HG02870 (cell line): ENCODE data around the gene F11R.
"Not testable (repeated sequence)": the region's sequence is repeated elsewhere in the genome, so short reads cannot be mapped to it uniquely, and the experiment has no call there.

Experiments
- ATAC-seq: cut with Tn5 transposase; IDR thresholded peaks from one replicate; pipeline ENCODE4 v1.9.1; 2021; ENCODE audit warnings: mild to moderate bottlenecking, moderate library complexity; ENCODE audit not compliant: unreplicated experiment

Gene F11R

DNA sequence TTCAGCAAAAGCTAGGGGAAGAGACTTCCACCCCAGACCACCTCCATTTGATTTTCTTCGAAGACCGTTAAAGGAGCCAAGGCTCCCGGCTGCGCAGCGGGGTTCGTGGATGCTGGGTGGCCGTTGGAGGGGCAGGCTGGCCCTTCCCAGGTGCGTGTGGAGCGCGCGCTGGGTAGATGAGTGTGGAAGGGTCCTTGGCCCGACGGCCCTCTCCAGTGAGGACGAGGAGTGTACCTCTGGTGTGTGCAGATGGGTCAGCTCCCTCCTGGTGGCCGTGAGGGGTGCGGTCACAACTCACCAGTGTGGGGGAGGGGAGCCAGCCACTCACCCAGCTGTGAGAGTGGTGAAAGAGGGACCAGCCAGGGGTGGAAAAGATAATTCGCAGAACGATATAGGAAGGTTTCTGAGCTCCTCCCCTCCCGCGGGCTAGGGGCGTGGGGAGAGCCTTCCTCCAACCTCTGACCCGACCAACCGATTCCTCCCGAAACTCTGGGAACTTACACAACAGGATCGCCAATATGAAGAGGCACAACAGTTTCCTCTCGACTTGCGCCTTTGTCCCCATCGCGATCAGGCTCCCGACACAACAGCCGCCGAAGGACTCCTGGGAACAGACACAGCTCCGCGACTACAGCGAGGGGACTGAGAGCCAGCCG is at the start of gene F11R:
F11R (minus strand) TSS at position 644 of the 656 bp plus-strand sequence; CDS start at position 565, 79 bp downstream.
- ATAC-seq: peak; percentile 35

GRCh38 chr1:161069731-161070270 is 48.8 kb upstream of the F11R start, which contains the start of gene ARHGAP30:
Gene ARHGAP30, minus strand, starts transcription at chr1:161069891. Its CDS starts 267 bp downstream, at chr1:161069624.
- ATAC-seq: peak; percentile 84

GRCh38 chr1:161069241-161069640 is 48.3 kb upstream of the F11R start:
- ATAC-seq: no peak

DNA sequence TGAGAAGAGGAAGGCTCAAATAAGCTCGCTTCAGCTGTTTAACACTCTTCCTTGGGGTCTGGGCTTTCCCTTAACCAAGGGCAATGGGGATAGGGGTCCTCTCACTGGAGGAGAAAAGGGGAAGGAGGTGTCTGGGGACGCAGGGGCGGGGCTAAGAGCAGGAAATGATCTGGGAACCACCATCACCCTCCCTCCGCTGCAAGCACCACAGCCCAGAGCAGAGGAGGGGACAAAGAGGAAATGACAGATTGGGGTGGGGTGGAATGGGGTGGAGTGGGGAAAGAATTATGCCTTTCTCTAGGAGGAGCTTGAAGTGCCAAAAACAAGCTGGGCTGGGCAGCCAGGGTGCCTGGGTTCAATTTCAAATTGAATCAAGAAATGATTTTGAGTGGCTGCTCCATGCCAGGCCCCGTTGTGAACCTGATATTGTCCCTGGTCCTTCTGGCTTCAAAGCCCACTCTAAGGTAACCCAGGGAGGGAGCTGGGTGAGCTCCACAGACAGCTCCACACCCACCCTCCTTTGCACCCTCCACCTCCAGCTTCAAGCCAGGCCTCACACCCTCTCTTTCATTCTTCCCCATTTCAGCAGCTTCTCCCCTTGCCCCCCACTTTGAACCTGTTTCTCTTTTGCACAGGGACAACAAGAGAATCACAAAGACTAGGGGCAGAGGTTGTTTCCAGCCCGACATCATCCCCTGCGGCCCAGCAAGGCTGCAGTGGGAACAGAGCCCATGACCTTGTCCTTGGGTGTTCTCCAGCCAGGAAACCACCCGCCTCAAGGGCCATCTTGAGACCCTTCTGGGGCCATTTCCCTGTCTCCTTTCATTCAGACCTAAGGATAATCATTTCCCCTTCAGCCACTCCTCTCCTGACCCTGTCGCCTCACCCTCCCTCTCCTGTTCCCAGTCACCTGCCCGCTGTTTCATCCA is 47.6 kb upstream of the F11R start:
- ATAC-seq: peak; percentile 56

GRCh38 chr1:161066694-161067093 is 45.7 kb upstream of the F11R start:
- ATAC-seq: no peak

GRCh38 chr1:161065681-161066080 is 44.7 kb upstream of the F11R start:
- ATAC-seq: not testable (repeated sequence)

DNA sequence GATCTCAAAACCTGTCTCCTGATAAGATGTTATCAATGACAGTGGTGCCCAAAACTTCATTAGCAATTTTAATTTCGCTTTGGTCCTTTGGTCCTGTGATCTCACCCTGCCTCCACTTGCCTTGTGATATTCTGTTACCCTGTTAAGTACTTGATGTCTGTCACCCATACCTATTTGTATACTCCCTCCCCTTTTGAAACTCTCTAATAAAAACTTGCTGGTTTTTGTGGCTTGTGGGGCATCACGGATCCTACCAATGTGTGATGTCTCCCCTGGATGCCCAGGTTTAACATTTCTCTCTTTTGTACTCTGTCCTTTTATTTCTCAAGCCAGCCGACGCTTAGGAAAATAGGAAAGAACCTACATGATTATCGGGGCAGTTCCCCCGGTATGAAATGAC is 43.0 kb upstream of the F11R start:
- not testable (repeated sequence) for ATAC-seq

GRCh38 chr1:161061419-161061818 is 40.5 kb upstream of the F11R start:
- ATAC-seq: no peak

DNA sequence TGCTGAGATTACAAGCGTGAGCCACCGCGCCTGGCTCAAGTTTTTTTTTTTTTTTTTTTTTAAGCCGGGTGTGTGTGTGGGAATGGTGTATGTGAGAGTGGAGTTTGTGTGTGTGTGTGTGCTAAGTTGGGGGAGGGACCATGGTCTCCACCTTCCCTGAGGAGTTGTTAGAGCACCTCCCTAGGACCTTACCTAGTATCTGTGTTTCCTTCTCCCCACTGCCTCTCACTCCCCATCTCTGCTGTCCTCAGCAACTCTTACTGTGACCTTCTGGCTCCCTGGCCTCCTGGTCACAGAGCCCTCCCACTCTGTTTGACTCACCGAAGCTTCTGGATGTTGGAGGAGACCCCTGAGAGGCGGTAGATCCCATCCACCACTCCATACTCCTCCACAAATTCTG is 38.3 kb upstream of the F11R start:
- ATAC-seq: no peak

DNA sequence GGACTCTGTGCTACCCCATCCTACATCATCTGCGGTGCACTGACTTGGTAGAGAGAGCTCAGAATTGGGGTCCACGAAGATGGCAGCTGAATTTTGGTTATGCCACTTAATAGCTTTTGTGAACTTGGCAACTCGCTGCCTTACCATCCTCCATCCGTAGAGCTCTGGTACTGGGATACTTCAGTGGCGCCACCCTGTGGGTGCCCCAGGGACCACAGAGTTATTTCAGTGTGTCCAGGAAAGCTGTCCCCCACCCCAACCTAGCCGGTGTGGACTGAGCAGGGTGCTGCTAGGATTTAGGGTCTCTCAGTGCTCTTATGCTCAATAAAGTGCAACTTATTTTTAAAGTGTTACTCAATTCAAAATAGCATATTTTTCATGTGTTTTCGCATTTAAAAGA is 33.9 kb upstream of the F11R start:
- ATAC-seq: no peak

DNA sequence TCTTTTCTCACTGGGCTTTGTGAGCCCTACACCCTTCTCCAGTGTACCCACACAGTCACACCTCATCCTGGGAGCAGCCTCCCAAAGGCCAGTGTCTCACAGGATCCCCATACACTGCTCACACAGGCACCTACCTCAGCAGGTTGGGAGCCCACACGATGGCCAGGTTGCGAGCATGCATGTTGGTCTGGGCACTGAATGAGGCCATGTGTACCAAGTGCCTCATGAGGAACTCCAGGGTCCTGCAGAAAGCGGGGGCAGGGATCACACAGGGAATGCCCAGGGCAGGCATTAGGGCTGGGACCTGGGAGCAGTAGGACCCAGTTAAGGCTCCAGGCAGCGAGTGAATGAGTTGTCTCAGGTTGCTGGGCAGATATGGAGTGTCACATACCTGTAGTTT is 33.3 kb upstream of the F11R start:
- no peak for ATAC-seq

DNA sequence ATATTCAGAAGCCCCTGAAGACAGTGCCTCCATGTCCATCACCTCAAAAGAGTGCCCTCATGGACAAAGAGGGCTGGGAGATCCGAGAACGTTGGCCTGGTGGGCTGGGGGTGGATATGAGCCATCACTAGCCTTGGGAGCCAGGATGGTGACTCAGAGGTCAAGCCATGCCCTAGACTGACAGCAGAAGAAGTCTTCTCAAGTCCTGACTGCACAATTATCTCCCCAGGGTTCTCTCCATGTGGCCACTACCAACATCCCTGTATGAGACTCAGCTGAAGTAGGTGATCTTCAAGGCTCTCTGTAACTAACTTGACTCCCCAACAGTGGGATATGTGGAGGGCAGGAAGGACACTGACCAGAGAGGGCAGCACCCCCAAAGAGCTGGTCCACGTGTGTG is 31.9 kb upstream of the F11R start:
- ATAC-seq: no peak

DNA sequence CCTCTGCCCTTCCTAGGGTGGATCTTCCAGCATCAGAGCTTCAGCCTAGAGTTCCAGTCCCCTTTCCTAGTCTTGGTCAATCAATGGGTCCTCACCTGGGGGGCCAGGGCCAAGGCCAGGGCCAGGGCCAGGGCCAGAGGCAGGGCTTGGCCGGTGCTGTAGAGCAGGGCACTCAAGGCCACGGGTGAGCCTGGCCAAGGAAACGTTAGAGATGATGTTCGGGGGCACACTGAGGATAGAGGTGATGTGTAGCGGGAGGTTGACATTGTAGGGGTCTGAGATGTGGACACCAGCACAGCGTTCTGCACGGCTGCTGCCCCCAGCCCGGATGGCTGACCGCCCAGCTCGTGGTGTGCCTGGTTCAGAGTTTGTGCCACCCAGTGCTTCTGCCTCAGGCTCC is 30.3 kb upstream of the F11R start:
- no peak for ATAC-seq

- no peak for ATAC-seq
Observed at GRCh38 chr1:161048949-161049722, 28.2 kb upstream of the F11R start.

DNA sequence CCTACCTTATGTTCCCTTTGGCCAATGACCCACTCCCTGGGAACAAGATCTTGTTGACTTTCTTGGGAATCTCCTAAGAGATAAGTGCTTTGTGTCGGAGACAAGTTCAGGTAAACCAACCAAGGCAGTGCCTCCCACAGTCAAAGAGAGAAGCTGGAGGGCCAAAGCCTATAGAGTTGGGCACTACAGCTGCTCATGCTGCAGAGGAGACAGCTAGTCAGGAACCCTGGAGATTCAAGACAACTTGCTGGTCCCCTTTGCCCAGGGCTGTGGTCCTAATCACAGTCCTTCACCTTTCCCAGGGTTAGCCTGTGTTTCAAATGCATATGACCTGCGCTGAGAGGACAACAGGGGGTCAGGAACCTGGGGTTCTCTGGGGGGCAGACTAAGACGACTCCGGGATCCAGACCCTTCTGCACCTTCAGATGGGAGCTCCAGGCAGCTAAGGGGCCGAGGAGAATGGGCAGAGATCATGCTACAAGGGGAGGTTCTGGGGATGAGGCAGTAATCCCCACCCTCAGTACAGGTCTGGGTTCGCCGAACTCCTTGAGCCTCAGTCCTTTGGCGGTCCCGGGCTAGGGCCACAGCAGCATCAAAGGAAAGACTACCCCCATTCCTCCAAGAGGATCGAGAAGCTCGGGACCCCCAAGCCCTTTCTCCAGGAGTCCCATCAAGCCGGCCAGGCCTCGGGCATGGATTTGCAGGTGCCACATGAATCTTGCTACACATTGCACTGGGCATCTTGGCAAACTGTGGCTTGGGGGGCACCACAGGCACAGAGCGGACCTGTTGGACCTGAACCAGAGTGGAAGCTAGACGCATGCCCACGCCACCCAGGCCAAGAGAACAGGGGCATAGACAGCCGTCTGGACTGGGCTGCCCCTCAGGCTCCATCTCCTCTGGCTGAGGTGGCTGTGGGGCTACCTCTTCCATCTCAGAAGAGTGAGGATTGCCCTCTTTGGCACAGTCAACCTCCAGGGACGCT is 26.8 kb upstream of the F11R start:
- ATAC-seq: no peak

DNA sequence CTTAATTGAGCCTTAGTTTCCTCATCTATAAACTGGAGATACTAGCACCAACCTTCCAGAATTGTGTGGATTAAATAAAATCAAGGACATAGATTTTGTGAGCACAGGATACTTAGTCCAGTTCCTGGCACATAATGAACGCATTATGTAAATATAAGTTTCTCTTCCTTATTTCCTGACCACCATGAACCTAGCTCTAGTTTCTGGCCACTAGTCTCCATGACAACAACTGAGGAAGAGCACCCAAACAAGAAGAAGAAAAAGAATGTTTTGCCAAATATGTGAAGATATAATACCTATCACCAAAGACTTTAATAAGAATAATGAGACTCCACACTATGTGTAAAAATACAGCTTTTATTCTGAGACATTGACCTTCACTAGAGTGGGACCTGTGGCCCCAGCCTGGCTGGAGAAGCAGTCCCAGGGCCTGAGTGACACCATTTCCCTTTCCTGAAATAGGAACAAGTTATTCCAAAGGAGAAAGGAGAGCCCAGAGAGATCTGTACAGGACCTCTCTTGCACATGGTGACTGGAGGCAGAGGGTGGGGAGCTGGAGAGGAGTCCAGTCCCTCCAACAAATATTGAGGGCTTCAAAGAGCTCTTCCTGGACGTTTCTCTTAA is 25.8 kb upstream of the F11R start:
- ATAC-seq: peak; percentile 37

- ATAC-seq: peak; percentile 49
Observed at GRCh38 chr1:161045736-161046604, 25.0 kb upstream of the F11R start, which contains the start of gene USF1. Gene USF1, minus strand, starts transcription at chr1:161045977. Its CDS starts 2,702 bp downstream, at chr1:161043275.
